ENCODE data around the gene UNC5B. TPM values are rescaled to one million over a fixed set of nuclear protein-coding genes. Genes with fewer than 3 reads are reported as not detected.

The UNC5B gene
- total and polyA plus RNA-seq, 12 donors: 2.0 to 27.0 (median 8.8) TPM

DNA sequence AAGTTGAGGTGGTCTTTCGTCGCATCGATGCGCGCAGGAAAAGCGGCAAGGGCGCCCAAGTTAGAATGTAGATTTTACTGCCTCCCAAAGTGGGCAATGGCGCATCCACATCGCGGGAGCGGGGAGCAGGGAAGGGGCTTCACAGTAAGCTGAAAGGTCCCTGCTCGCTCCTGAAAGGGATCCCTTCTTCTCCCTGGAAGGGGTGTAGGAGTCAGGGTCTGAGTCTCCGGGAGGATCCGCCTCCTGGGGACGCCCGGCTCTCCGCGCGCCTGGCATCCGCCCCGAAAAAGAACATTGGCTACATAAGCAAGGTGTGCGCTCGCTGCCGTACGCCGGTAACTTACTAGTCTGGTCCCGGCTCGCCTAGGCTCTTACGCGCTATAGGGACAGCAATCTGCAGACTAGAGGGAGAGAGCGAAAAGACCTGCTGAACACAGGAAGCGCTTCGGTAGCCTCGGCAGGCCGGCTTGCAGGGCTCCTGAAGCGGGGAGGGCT is 804 bp downstream of the UNC5B start:
- Histone ChIP-seq H3K9me3 (replicated peaks in 1 of 3) (no peaks in the 10 kb centered on the region), H3K4me1 (replicated peaks in 1 of 2) (peaks cover 22 to 31% of the 10 kb centered on the region in 2 donors), H3K27me3 (no peaks in the 10 kb centered on the region), H3K36me3 (replicated peaks in 1 of 2) (no peaks in the 10 kb centered on the region), H3K27ac (peak overlapping the region in 3 of 5 donors; percentile 49 to 79 (median 77)), H3K4me3 (peak overlapping the region in 2 of 4 donors; percentile 10 to 86)
- peak in 4 of 7 donors; percentile 41 to 80 (median 50) for DNase-seq
- intact Hi-C loops (cut with DNase I): loop anchor here in 1 of 2 donors (10.0 kb wide), 1 partner anchor 288 kb away; no protein-coding TSS in a partner anchor
- no peak for TF ChIP-seq POLR2A (IDR thresholded peaks at IDR 0.05)
- TF ChIP-seq, protein P1, sequence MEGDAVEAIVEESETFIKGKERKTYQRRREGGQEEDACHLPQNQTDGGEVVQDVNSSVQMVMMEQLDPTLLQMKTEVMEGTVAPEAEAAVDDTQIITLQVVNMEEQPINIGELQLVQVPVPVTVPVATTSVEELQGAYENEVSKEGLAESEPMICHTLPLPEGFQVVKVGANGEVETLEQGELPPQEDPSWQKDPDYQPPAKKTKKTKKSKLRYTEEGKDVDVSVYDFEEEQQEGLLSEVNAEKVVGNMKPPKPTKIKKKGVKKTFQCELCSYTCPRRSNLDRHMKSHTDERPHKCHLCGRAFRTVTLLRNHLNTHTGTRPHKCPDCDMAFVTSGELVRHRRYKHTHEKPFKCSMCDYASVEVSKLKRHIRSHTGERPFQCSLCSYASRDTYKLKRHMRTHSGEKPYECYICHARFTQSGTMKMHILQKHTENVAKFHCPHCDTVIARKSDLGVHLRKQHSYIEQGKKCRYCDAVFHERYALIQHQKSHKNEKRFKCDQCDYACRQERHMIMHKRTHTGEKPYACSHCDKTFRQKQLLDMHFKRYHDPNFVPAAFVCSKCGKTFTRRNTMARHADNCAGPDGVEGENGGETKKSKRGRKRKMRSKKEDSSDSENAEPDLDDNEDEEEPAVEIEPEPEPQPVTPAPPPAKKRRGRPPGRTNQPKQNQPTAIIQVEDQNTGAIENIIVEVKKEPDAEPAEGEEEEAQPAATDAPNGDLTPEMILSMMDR (IDR thresholded peaks at IDR 0.05): no peak
- 0 to 1% (median 1%) methylated on average over 12 to 36 of the region's 36 CpGs for WGBS, 4 donors

DNA sequence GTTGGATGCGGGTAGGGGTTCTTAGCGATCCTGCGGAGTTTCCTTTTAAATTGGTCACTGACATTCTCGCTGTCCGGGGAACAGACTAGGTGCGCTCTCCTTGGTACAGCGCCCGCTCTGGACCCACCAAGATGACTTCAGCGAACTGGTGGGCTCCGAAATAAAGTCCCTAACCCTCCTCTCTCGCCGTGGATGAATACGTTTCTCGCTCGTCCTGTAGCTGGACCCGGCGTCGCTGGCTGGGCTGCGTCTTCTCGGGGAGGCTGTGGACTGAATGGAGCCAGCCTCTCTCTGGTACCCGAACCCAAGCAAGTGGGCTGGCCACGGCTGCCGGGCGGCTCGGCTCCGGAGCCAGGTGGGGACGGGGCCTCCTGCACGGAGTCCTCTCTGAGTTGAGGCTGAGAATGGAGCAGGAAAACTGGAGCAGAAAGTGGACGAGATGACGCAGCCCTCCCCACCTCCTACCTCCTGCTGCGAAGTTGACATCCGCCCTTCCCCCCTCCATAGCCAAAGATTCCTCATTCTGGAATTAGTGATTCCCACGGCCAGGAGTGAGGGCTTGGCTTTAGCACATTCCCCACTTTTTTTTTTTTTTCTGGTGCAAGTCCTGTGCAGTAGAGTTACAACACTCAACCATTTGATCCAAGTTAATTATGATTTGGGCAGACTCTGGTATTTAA is 1.5 kb downstream of the UNC5B start:
- no peaks in the 10 kb centered on the region for H3K9me3 ChIP-seq (replicated peaks in 1 of 3)
- no peak for TF ChIP-seq POLR2A (IDR thresholded peaks at IDR 0.05)
- TF ChIP-seq, protein P1 (IDR thresholded peaks at IDR 0.05): no peak
- peak in 1 of 7 donors; percentile 61 for DNase-seq
- H3K4me1 ChIP-seq (replicated peaks in 1 of 2): peaks cover 22 to 31% of the 10 kb centered on the region in 2 donors
- intact Hi-C loops (cut with DNase I): loop anchor here in 1 of 2 donors (10.0 kb wide), 1 partner anchor 289 kb away; no protein-coding TSS in a partner anchor
- H3K27ac ChIP-seq: peak overlapping the region in 2 of 5 donors; percentile 50 to 57
- no peaks in the 10 kb centered on the region for H3K36me3 ChIP-seq (replicated peaks in 1 of 2)
- peak overlapping the region in 2 of 4 donors; percentile 30 to 86 for H3K4me3 ChIP-seq
- WGBS, 4 donors: 5 to 12% (median 9%) methylated on average over 20 to 33 of the region's 33 CpGs
- H3K27me3 ChIP-seq: no peaks in the 10 kb centered on the region

DNA sequence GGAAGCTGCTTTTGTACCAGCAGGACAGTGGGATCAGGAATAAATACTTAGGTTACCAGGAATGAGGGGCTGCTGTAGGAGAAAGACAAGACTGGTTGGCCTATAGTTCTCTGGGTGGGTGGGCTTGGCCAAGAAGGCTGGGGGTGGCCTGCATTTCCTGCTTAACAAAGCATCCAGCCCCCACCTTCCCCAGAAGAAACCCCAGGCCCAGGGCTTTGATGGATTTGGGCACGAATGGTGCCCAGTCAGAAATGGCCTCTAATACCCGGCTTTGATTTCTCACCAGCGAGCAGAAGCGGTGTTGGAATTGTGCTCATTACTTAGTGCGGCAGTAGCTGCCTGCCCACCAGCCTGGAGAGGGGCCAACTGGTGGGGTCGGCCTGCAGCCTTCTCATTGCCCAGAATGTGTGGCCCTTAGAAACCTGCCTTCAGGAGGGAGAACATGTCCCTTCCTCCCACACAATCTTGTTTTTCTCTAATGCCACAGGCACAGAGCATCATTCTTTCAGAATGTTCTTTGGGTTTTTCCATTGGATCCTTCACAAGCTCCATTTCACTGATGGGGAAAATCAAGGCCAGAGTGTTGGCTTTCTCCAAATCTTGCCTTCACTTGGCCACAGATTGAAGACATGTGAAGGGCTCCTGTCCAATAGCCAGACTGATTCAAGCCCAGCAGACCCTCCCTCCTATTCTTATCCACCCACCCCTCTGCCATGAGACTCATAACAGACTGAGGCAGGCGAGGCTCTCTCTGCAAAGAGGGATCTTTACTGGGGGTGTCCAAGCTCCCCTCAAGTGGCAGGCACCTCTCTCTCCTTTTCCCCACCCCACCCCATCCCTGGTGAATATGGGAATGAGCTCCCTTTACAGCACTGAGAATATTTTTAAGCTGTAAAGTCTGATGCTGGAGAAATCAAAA is 2.5 kb downstream of the UNC5B start:
- 82 to 95% (median 89%) methylated on average over 5 to 7 of the region's 7 CpGs for WGBS, 4 donors
- Histone ChIP-seq H3K4me1 (replicated peaks in 1 of 2) (peaks cover 22 to 31% of the 10 kb centered on the region in 2 donors), H3K27me3 (no peaks in the 10 kb centered on the region), H3K4me3 (no peak overlapping the region), H3K27ac (no peak overlapping the region), H3K9me3 (replicated peaks in 1 of 3) (no peaks in the 10 kb centered on the region), H3K36me3 (replicated peaks in 1 of 2) (no peaks in the 10 kb centered on the region)
- DNase-seq: peak in 2 of 7 donors; percentile 10 to 53
- intact Hi-C loops (cut with DNase I): loop anchor here in 1 of 2 donors (10.0 kb wide), 1 partner anchor 290 kb away; no protein-coding TSS in a partner anchor
- TF ChIP-seq, protein P1 (IDR thresholded peaks at IDR 0.05): no peak
- TF ChIP-seq POLR2A (IDR thresholded peaks at IDR 0.05): no peak

DNA sequence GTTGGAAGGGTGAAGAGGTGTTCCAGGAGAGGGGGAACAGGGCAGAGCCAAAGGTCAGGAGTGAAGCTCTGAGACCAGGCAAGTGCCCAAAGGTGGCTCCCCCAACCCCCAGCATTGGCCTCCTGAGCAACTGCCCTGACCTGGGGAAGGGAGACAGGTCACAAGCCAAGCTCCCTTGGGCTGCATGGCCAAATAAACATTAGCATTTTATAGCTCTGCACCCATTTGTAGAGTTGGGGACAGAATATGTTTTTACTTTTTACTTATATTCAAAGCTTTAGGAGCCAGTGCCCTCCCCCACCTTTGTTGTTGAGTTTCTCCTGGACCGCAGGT is 4.0 kb downstream of the UNC5B start:
- 79 to 100% (median 95%) methylated on average over 1 of the region's 1 CpG for WGBS, 4 donors
- H3K4me3 ChIP-seq: no peak overlapping the region
- intact Hi-C loops (cut with DNase I): loop anchor here in 1 of 2 donors (10.0 kb wide), 1 partner anchor 292 kb away; no protein-coding TSS in a partner anchor
- no peaks in the 10 kb centered on the region for H3K36me3 ChIP-seq (replicated peaks in 1 of 2)
- H3K9me3 ChIP-seq (replicated peaks in 1 of 3): no peaks in the 10 kb centered on the region
- DNase-seq: peak in 1 of 7 donors; percentile 39
- peaks cover 2% of the 10 kb centered on the region for H3K27me3 ChIP-seq
- peak overlapping the region in 1 of 5 donors; percentile 50 for H3K27ac ChIP-seq
- peaks cover 22 to 31% of the 10 kb centered on the region in 2 donors for H3K4me1 ChIP-seq (replicated peaks in 1 of 2)
- TF ChIP-seq POLR2A (IDR thresholded peaks at IDR 0.05): no peak
- TF ChIP-seq, protein P1 (IDR thresholded peaks at IDR 0.05): no peak
